ENCODE data around the gene BHLHE40. TPM values are rescaled to one million over a fixed set of nuclear protein-coding genes. Genes with fewer than 3 reads are reported as not detected.
A peak's percentile ranks its signal among the peaks of the same experiment; 100 is the strongest.

The BHLHE40 gene
- total and polyA plus RNA-seq, 3 experiments from 2014 or later, result 24.8 to 180 (median 174) TPM

GRCh38 chr3:5029715-5030114 is 50.5 kb downstream of the BHLHE40 start:
- Mint-ChIP-seq H3K4me1 (peaks cover 12 to 13% (median 13%) of the 10 kb centered on the region in 3 donors), H3K27ac (peak overlapping the region in 2 of 8 donors; percentile 17 to 70), H3K4me3 (peak overlapping the region in 1 of 7 donors; percentile 69), H3K27me3 (peaks cover 0 to 3% of the 10 kb centered on the region in 2 donors), H3K36me3 (no peaks in the 10 kb centered on the region), H3K9me3 (no peaks in the 10 kb centered on the region)
- CTCF ChIA-PET, result interaction anchor here (1.1 to 9.5 kb wide), 3 partner anchors 30 to 319 kb away, joined by 3 to 103 read pairs (median 3); no protein-coding TSS in a partner anchor
- Histone ChIP-seq H3K4me3 (ENCODE audit: low read length) (no peak overlapping the region), H3K36me3 (ENCODE audit: insufficient read depth, low read length) (no peaks in the 10 kb centered on the region), H3K27ac (ENCODE audit: low read depth, low read length) (no peak overlapping the region), H3K27me3 (ENCODE audit: insufficient read depth, low read length, poor library complexity, severe bottlenecking) (no peaks in the 10 kb centered on the region), H3K4me1 (ENCODE audit: insufficient read depth, low read length) (no peaks in the 10 kb centered on the region), H3K9me3 (ENCODE audit: low read length) (no peaks in the 10 kb centered on the region)
- DNase-seq, result no peak
- POLR2A ChIA-PET, result no interaction called here

GRCh38 chr3:5030152-5030551 is 50.9 kb downstream of the BHLHE40 start:
- no peak for DNase-seq
- Mint-ChIP-seq H3K27me3 (peaks cover 0 to 6% of the 10 kb centered on the region in 2 donors), H3K9me3 (no peaks in the 10 kb centered on the region), H3K4me1 (peaks cover 12 to 13% (median 13%) of the 10 kb centered on the region in 3 donors), H3K4me3 (no peak overlapping the region), H3K36me3 (no peaks in the 10 kb centered on the region), H3K27ac (peak overlapping the region in 1 of 8 donors; percentile 17)
- CTCF ChIA-PET, result interaction anchor here (1.3 to 9.5 kb wide), 2 partner anchors 310 to 319 kb away, joined by 3 to 103 read pairs; no protein-coding TSS in a partner anchor
- H3K27ac ChIP-seq (ENCODE audit: low read depth, low read length), result no peak overlapping the region
- POLR2A ChIA-PET, result no interaction called here
- H3K27me3 ChIP-seq (ENCODE audit: insufficient read depth, low read length, poor library complexity, severe bottlenecking), result no peaks in the 10 kb centered on the region
- H3K4me1 ChIP-seq (ENCODE audit: insufficient read depth, low read length), result no peaks in the 10 kb centered on the region
- no peaks in the 10 kb centered on the region for H3K9me3 ChIP-seq (ENCODE audit: low read length)
- H3K36me3 ChIP-seq (ENCODE audit: insufficient read depth, low read length), result no peaks in the 10 kb centered on the region
- no peak overlapping the region for H3K4me3 ChIP-seq (ENCODE audit: low read length)

- Histone ChIP-seq H3K36me3 (ENCODE audit: insufficient read depth, low read length) (no peaks in the 10 kb centered on the region), H3K4me1 (ENCODE audit: insufficient read depth, low read length) (no peaks in the 10 kb centered on the region), H3K9me3 (ENCODE audit: low read length) (no peaks in the 10 kb centered on the region), H3K27me3 (ENCODE audit: insufficient read depth, low read length, poor library complexity, severe bottlenecking) (no peaks in the 10 kb centered on the region), H3K4me3 (ENCODE audit: low read length) (no peak overlapping the region), H3K27ac (ENCODE audit: low read depth, low read length) (no peak overlapping the region)
- H3K27ac Mint-ChIP-seq, result no peak overlapping the region
- CTCF ChIA-PET, result no interaction called here
- peaks cover 0 to 8% of the 10 kb centered on the region in 2 donors for H3K27me3 Mint-ChIP-seq
- DNase-seq, result no peak
- H3K4me3 Mint-ChIP-seq, result no peak overlapping the region
- no peaks in the 10 kb centered on the region for H3K9me3 Mint-ChIP-seq
- H3K36me3 Mint-ChIP-seq, result no peaks in the 10 kb centered on the region
- peaks cover 5 to 6% (median 6%) of the 10 kb centered on the region in 3 donors for H3K4me1 Mint-ChIP-seq
- POLR2A ChIA-PET, result no interaction called here
Measured at GRCh38 chr3:5032844-5033243, 53.6 kb downstream of the BHLHE40 start.

Other genes with a start within 250 kb of the BHLHE40 start
- 10 to 100 TPM; 64.5 to 66.9 TPM for gene ARL8B, start 142.9 kb downstream of the BHLHE40 start, total RNA-seq
- 48.0 TPM for gene ARL8B, start 142.9 kb downstream of the BHLHE40 start, polyA plus RNA-seq
- gene EDEM1, start 208.3 kb downstream of the BHLHE40 start, total RNA-seq, result 100 to 1,000 TPM; 120 to 121 TPM
- 39.7 TPM for gene EDEM1, start 208.3 kb downstream of the BHLHE40 start, polyA plus RNA-seq

Data from CD8-positive, alpha-beta memory T cell (primary cell).